ENCODE results near the gene ZNF669.

- TF ChIP-seq CTCF (IDR thresholded peaks at IDR 0.05) (no peak), ZFX (IDR thresholded peaks at IDR 0.05; ENCODE audit: borderline replicate concordance) (no peak)
Observed at GRCh38 chr1:247096544-247096943, 7.6 kb downstream of the ZNF669 start.
